ENCODE data around the gene HSD17B10.

DNA sequence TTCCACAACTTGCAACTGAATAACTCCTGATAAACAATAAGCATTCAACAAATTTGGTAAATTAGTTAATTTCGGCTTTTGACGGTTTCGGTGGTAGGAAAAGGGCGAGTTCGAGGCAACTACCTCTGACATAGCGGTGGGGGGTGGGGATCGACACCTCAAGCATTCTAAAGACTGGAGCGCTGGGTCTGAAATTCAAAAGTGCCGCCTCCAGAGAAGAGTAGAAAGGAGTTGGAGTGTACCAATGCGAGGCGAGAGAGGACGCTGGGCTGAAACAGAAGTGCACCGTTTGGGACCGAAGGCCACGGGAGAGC is 12.4 kb downstream of the HSD17B10 start:
- TF ChIP-seq, protein P1, sequence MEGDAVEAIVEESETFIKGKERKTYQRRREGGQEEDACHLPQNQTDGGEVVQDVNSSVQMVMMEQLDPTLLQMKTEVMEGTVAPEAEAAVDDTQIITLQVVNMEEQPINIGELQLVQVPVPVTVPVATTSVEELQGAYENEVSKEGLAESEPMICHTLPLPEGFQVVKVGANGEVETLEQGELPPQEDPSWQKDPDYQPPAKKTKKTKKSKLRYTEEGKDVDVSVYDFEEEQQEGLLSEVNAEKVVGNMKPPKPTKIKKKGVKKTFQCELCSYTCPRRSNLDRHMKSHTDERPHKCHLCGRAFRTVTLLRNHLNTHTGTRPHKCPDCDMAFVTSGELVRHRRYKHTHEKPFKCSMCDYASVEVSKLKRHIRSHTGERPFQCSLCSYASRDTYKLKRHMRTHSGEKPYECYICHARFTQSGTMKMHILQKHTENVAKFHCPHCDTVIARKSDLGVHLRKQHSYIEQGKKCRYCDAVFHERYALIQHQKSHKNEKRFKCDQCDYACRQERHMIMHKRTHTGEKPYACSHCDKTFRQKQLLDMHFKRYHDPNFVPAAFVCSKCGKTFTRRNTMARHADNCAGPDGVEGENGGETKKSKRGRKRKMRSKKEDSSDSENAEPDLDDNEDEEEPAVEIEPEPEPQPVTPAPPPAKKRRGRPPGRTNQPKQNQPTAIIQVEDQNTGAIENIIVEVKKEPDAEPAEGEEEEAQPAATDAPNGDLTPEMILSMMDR (IDR thresholded peaks at IDR 0.05; ENCODE audit: insufficient read depth, low read length, poor library complexity, severe bottlenecking) = no peak
- no peak for TF ChIP-seq EZH2phosphoT487 (conservative IDR thresholded peaks at IDR 0.05; ENCODE audit: low read length)

Data from SU-DHL-6 (cell line).